ENCODE results near the gene GRID2IP. TPM values are rescaled to one million over a fixed set of nuclear protein-coding genes. Genes with fewer than 3 reads are reported as not detected.

Gene GRID2IP
- total and polyA plus RNA-seq, 2 of the 8 experiments (the other 6 are each of a cell fraction or from before 2014, with no cell fraction given) = 0.80 to 1.3 TPM

GRCh38 chr7:6460303-6460702, 91.0 kb downstream of the GRID2IP start:
- H3K56ac ChIP-seq (replicated peaks; ENCODE audit: insufficient read length, low read depth, low read length) = no peak overlapping the region
- no peak overlapping the region for H4K8ac ChIP-seq (ENCODE audit: extremely low read depth, insufficient read depth, low read length)
- H2AFZ ChIP-seq (ENCODE audit: low read length) = no peak overlapping the region
- FAIRE-seq (no peak), DNase-seq (ENCODE audit: low read depth in 1 of 2, low spot score in 2 of 2) (no peak)
- H2BK120ac ChIP-seq (replicated peaks; ENCODE audit: low read depth, low read length) = no peak overlapping the region
- no peak overlapping the region for H3K23ac ChIP-seq (ENCODE audit: insufficient read length)
- no peak overlapping the region for H3K27ac ChIP-seq (ENCODE audit: low read depth, low read length)
- no peak overlapping the region for H2BK15ac ChIP-seq (ENCODE audit: low read length)
- no peak overlapping the region for H3K9ac ChIP-seq (replicated peaks in 1 of 4; ENCODE audit: extremely low read depth in 1 of 4, low read depth in 3 of 4, low read length in 3 of 4)
- no peaks in the 10 kb centered on the region for H4K20me1 ChIP-seq (replicated peaks in 1 of 2; ENCODE audit: control insufficient read depth in 1 of 2, insufficient read depth in 2 of 2, low read length in 2 of 2)
- CTCF ChIA-PET (ENCODE audit: partially characterized antibody) = interaction anchor here (1.0 kb wide), 1 partner anchor 56 kb away, joined by 5 read pairs; no protein-coding TSS in a partner anchor
- H2BK20ac ChIP-seq (ENCODE audit: low read length) = no peak overlapping the region
- no peak overlapping the region for H3K18ac ChIP-seq (ENCODE audit: extremely low read depth, low read length)
- no peak overlapping the region for H3K4ac ChIP-seq (replicated peaks; ENCODE audit: insufficient read length, low read depth, low read length)
- H4K91ac ChIP-seq (replicated peaks; ENCODE audit: insufficient read length, low read length) = no peak overlapping the region
- no peaks in the 10 kb centered on the region for H3K4me1 ChIP-seq (replicated peaks in 1 of 4; ENCODE audit: control insufficient read depth in 3 of 4, insufficient read depth in 4 of 4, low read length in 3 of 4)
- H2BK12ac ChIP-seq (ENCODE audit: low read depth, low read length) = no peak overlapping the region
- no peaks in the 10 kb centered on the region for H3K79me1 ChIP-seq (ENCODE audit: low read depth, low read length)
- POLR2A ChIA-PET (ENCODE audit: partially characterized antibody) = interaction anchor here (0.9 to 1.6 kb wide), 3 partner anchors 9 to 20 kb away, joined by 3 to 5 read pairs (median 4); no protein-coding TSS in a partner anchor
- peaks cover 6 to 23% (median 8%) of the 10 kb centered on the region in 4 experiments; a peak in 7 of 8 replicates for H3K36me3 ChIP-seq (ENCODE audit: control insufficient read depth in 2 of 4, insufficient read depth in 4 of 4, low read length in 3 of 4)
- TF ChIP-seq SIRT6 (IDR thresholded peaks at IDR 0.05; ENCODE audit: low read length) (no peak), SUZ12 (IDR thresholded peaks at IDR 0.05; ENCODE audit: low read length) (no peak)
- 82% methylated on average over 6 of the region's 6 CpGs; no CpG with 5 or more reads in 1 of the 2 experiments for WGBS, 2 experiments (ENCODE audit: extremely low coverage in 1 of 2, insufficient coverage in 1 of 2, insufficient read length in 1 of 2, insufficient replicate concordance in 2 of 2, low coverage in 1 of 2, low lambda C conversion rate in 2 of 2, missing lambda C conversion rate in 1 of 2)
- no peaks in the 10 kb centered on the region for H3K79me2 ChIP-seq (ENCODE audit: control insufficient read depth in 1 of 2, insufficient read depth in 2 of 2, low read length in 2 of 2)
- no peaks in the 10 kb centered on the region for H3K27me3 ChIP-seq (replicated peaks in 1 of 4; ENCODE audit: control insufficient read depth in 3 of 4, extremely low read depth in 1 of 4, insufficient read depth in 3 of 4, low read length in 3 of 4)
- no peaks in the 10 kb centered on the region for H3K9me3 ChIP-seq (ENCODE audit: insufficient read depth in 2 of 2, low read depth in 1 of 2, low read length in 1 of 2)
- H4K5ac ChIP-seq (ENCODE audit: insufficient read length, low read depth, low read length) = no peak overlapping the region
- H3K4me3 ChIP-seq (ENCODE audit: extremely low read depth in 1 of 4, insufficient read depth in 2 of 4, low read depth in 3 of 4, low read length in 4 of 4) = no peak overlapping the region
- no peak overlapping the region for H3K14ac ChIP-seq (ENCODE audit: insufficient read length)
- H3K23me2 ChIP-seq (ENCODE audit: low read depth, low read length) = no peaks in the 10 kb centered on the region
- H3K4me2 ChIP-seq (ENCODE audit: insufficient read depth in 1 of 2, low read depth in 2 of 2, low read length in 2 of 2) = no peak overlapping the region
- no peak overlapping the region for H2BK5ac ChIP-seq (ENCODE audit: low read depth, low read length)
- H2AK5ac ChIP-seq (ENCODE audit: low read depth, low read length) = no peak overlapping the region
